ENCODE results near the gene C10orf67. TPM values are rescaled to one million over a fixed set of nuclear protein-coding genes. Genes with fewer than 3 reads are reported as not detected.

C10orf67 gene
- total RNA-seq, 1 experiment from 2014 or later = not detected

- H2BK20ac ChIP-seq (ENCODE audit: low read depth, low read length, poor library complexity, severe bottlenecking) = no peak overlapping the region
- no peak overlapping the region for H3T11ph ChIP-seq (ENCODE audit: low read length)
- no peak overlapping the region for H2BK12ac ChIP-seq (ENCODE audit: insufficient read length, low read depth, low read length)
- Mint-ChIP-seq H3K36me3 (ENCODE audit: insufficient read depth in 1 of 3, low read depth in 3 of 3) (peaks cover 0 to 1% (median 0%) of the 10 kb centered on the region in 3 experiments; a peak in 2 of 7 replicates), H3K4me1 (peaks cover 23 to 51% of the 10 kb centered on the region in 2 experiments), H3K27me3 (ENCODE audit: low read depth) (peaks cover 97% of the 10 kb centered on the region), H3K27ac (no peak overlapping the region), H3K4me3 (peak overlapping the region in 1 of 2 experiments; percentile 67; a peak in 1 of 5 replicates), H3K9me3 (peaks cover 6 to 16% of the 10 kb centered on the region in 2 experiments)
- H3K79me1 ChIP-seq (ENCODE audit: insufficient read depth, low read depth, low read length, poor library complexity, severe bottlenecking) = no peaks in the 10 kb centered on the region
- H2BK5ac ChIP-seq (ENCODE audit: insufficient read length, low read length) = no peak overlapping the region
- H4K8ac ChIP-seq (replicated peaks; ENCODE audit: insufficient read length, low read depth, low read length) = no peak overlapping the region
- no peak overlapping the region for H3K18ac ChIP-seq (ENCODE audit: insufficient read length, low read depth, low read length)
- no peak overlapping the region for H2AK5ac ChIP-seq (ENCODE audit: insufficient read length, low read length)
- H3K9ac ChIP-seq (ENCODE audit: extremely low read depth, insufficient read length, low read length) = no peak overlapping the region
- H2BK120ac ChIP-seq (ENCODE audit: low read depth, low read length, poor library complexity, severe bottlenecking) = no peak overlapping the region
- no peak overlapping the region for H2BK15ac ChIP-seq (ENCODE audit: low read depth, low read length)
- H4K5ac ChIP-seq (ENCODE audit: insufficient read length, low read depth, low read length) = no peak overlapping the region
- no peaks in the 10 kb centered on the region for H3K79me2 ChIP-seq (ENCODE audit: insufficient read depth, low read length)
- no peak overlapping the region for H2AFZ ChIP-seq (ENCODE audit: low read length)
- H3K14ac ChIP-seq (ENCODE audit: insufficient read depth, low read length) = no peak overlapping the region
- DNase-seq = no peak
- H3K4ac ChIP-seq (ENCODE audit: low read depth, low read length) = no peak overlapping the region
- peaks cover 93% of the 10 kb centered on the region for H3K27me3 ChIP-seq (ENCODE audit: insufficient read depth, low read length)
- H3K9me3 ChIP-seq (ENCODE audit: control insufficient read depth, low read depth, low read length) = no peaks in the 10 kb centered on the region
- no peak overlapping the region for H3K27ac ChIP-seq (ENCODE audit: insufficient read length, low read depth, low read length)
- H3K4me2 ChIP-seq (ENCODE audit: insufficient read depth, insufficient read length, low read length) = no peak overlapping the region
- peaks cover 7% of the 10 kb centered on the region for H3K23me2 ChIP-seq (ENCODE audit: insufficient read length, low read depth, low read length, poor library complexity, severe bottlenecking)
- no peak for TF ChIP-seq CTCF (conservative IDR thresholded peaks at IDR 0.05)
- H3K23ac ChIP-seq (ENCODE audit: insufficient read length, low read depth, low read length) = no peak overlapping the region
- H3K56ac ChIP-seq (ENCODE audit: insufficient read length, low read depth, low read length) = no peak overlapping the region
- no peak overlapping the region for H4K91ac ChIP-seq (ENCODE audit: insufficient read length, low read depth, low read length)
- H4K20me1 ChIP-seq (ENCODE audit: control insufficient read depth, insufficient read depth, insufficient read length) = no peaks in the 10 kb centered on the region
- H3K4me1 ChIP-seq (ENCODE audit: insufficient read depth, low read length) = no peaks in the 10 kb centered on the region
- WGBS (ENCODE audit: extremely low coverage, insufficient read length, low lambda C conversion rate) = no CpG with 5 or more reads among the region's 13 CpGs
These were observed 148.6 kb downstream of the C10orf67 start for GRCh38 chr10:23195846-23196600.

Measured in H9 (cell line).